Right lobe of liver (tissue), 4 donors: ENCODE results near the gene SNRPD3.

Experiments used
- POLR2A ChIP-seq: fragments of 450-650 bp; IDR thresholded peaks from one replicate; pipeline ENCODE4 v1.6.1; 2017; ENCODE audit warnings: antibody characterized with exemption, mild to moderate bottlenecking
- TF ChIP-seq, protein P1 (sequence below), 4 donors: fragments of 200-600 bp in 3 of 4; fragments of 450-650 bp in 1 of 4; IDR thresholded peaks; one replicate each; pipeline versions ENCODE4 v1.5.1 to v1.8.0; 2016 to 2022; ENCODE audit warnings: antibody characterized with exemption in 4 of 4, mild to moderate bottlenecking in 2 of 4
- donor health status: DM: no; HTN: no; CAD: no.
- donor health status: DM: no; HTN: no; CAD: no.
- donor health status: DM: no; HTN: yes; CAD: no.

DNA sequence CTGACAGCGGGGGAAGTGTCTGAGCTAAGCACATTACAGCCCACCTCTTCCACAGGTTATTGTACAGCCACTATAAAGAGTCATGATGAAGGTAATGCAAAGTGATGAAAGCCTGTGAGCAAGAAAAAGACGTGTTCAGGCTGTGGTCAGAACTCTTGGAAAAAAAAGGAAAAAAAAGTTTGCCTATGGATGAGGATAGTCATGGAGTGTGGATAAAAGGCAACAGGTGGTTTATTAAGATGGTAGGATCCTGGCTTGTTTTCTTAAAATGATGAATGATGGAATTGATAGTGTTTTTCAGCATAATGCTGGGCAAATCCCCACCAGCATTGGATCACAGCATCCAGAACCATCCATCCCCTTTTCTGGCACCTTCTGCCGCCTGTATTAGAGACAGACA lies 37.6 kb upstream of the SNRPD3 start:
- TF ChIP-seq, protein P1, sequence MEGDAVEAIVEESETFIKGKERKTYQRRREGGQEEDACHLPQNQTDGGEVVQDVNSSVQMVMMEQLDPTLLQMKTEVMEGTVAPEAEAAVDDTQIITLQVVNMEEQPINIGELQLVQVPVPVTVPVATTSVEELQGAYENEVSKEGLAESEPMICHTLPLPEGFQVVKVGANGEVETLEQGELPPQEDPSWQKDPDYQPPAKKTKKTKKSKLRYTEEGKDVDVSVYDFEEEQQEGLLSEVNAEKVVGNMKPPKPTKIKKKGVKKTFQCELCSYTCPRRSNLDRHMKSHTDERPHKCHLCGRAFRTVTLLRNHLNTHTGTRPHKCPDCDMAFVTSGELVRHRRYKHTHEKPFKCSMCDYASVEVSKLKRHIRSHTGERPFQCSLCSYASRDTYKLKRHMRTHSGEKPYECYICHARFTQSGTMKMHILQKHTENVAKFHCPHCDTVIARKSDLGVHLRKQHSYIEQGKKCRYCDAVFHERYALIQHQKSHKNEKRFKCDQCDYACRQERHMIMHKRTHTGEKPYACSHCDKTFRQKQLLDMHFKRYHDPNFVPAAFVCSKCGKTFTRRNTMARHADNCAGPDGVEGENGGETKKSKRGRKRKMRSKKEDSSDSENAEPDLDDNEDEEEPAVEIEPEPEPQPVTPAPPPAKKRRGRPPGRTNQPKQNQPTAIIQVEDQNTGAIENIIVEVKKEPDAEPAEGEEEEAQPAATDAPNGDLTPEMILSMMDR (IDR thresholded peaks at IDR 0.05): no peak
- TF ChIP-seq POLR2A: no peak
